Fibroblast of the aortic adventitia (primary cell): ENCODE measurements around the gene PRPH. TPM values are rescaled to one million over a fixed set of nuclear protein-coding genes. Genes with fewer than 3 reads are reported as not detected.

ENCODE experiments used
- DNase-seq: peaks from one replicate; pipeline ENCODE4 v3.0.0-alpha.2; 2010; ENCODE audit warnings: low read depth
- H3K4me3 ChIP-seq: 2 replicates; pipeline ENCODE4 v1.5.1; 2011; ENCODE audit warnings: low read depth, mild to moderate bottlenecking, control low read depth, low read length, moderate library complexity
- CTCF ChIP-seq: IDR thresholded peaks from 2 replicates; pipeline ENCODE4 v1.5.1; 2011; ENCODE audit warnings: mild to moderate bottlenecking, low read length, control low read depth, inconsistent platforms; ENCODE audit not compliant: insufficient read depth
- total RNA-seq: library from RNA; depleted of rRNA; stranded (reverse); fragments of >200 nt; gene quantifications from 2 replicates; pipeline ENCODE4 v1.2.3, GENCODE V29; 2012; ENCODE audit warnings: low replicate concordance

The PRPH gene
- total RNA-seq, 1 donor, result 0.18 TPM

GRCh38 chr12:49342066-49342913 is 47.3 kb downstream of the PRPH start:
- peak overlapping the region; percentile 56 for H3K4me3 ChIP-seq
- DNase-seq, result peak; percentile 67
- TF ChIP-seq CTCF, result peak; percentile 69

- no peak for DNase-seq
- H3K4me3 ChIP-seq, result peak overlapping the region; percentile 56
- TF ChIP-seq CTCF, result no peak
Measured at GRCh38 chr12:49342914-49343731, 48.2 kb downstream of the PRPH start.

GRCh38 chr12:49344486-49345050 is 49.6 kb downstream of the PRPH start:
- no peak for DNase-seq

GRCh38 chr12:49345051-49345824 is 50.3 kb downstream of the PRPH start:
- peak overlapping the region; percentile 57 for H3K4me3 ChIP-seq
- TF ChIP-seq CTCF, result no peak
- no peak for DNase-seq

More at GRCh38 chr12:49344486-49345050, 49.6 kb downstream of the PRPH start:
- TF ChIP-seq CTCF, result no peak
- no peak overlapping the region for H3K4me3 ChIP-seq

GRCh38 chr12:49345825-49346658 is 51.1 kb downstream of the PRPH start:
- TF ChIP-seq CTCF, result no peak
- DNase-seq, result no peak
- no peak overlapping the region for H3K4me3 ChIP-seq
